ENCODE data around the gene GSTT2. TPM values are rescaled to one million over a fixed set of nuclear protein-coding genes. Genes with fewer than 3 reads are reported as not detected.

GSTT2 gene
- total and polyA plus RNA-seq, 9 of the 15 experiments (the other 6 are each of a cell fraction or from before 2014, with no cell fraction given) = not detected

- TF ChIP-seq KDM5B (IDR thresholded peaks at IDR 0.05; ENCODE audit: insufficient replicate concordance, low read depth, low read length) (no peak), FIP1L1 (IDR thresholded peaks at IDR 0.05; ENCODE audit: low read depth, low read length, poor library complexity, severe bottlenecking) (no peak), SMAD1 (IDR thresholded peaks at IDR 0.05; ENCODE audit: low read depth, low read length, partially characterized antibody) (no peak), PBX2 (CRISPR knock-in tag; IDR thresholded peaks at IDR 0.05; ENCODE audit: low read depth) (no peak), PBX2 (tag; conservative IDR thresholded peaks at IDR 0.05; ENCODE audit: low read depth) (no peak), ZNF253 (CRISPR knock-in tag; conservative IDR thresholded peaks at IDR 0.05) (no peak), PYGO2 (tag; IDR thresholded peaks at IDR 0.05) (no peak), ZNF407 (IDR thresholded peaks at IDR 0.05; ENCODE audit: low read depth) (no peak)
These were observed 21.4 kb downstream of the GSTT2 start (continued) for GRCh38 chr22:24001314-24001713.

All from K562 (cell line).